Islet precursor cell (in vitro differentiated cells): ENCODE results near the gene PHAF1.

Experiments used
- DNase-seq: peaks from one replicate; pipeline ENCODE4 v3.0.0-alpha.2; 2018

Gene PHAF1

DNA sequence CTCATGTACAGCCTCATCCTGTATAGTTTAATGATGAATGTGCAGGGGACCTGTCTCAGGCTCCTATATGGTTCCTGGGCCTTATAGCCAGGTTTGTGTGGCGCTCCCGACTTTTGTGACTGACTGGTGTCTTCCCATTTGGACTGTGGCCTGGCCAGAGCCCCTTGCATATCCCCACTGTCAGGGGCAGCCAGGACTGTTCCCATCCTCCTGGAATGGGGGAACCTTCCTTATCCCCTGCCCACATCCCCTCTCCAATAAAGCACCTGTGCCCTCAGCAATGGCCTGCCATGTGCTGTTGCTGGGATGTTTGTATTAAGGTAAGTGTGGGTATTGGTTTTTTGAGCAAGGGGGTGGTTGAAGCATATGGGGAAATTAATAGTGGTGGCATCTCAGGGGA lies 38.5 kb downstream of the PHAF1 start:
- no peak for DNase-seq

GRCh38 chr16:67148656-67149275 lies 39.0 kb downstream of the PHAF1 start:
- no peak for DNase-seq

- DNase-seq: peak; percentile 49
Measured at GRCh38 chr16:67149276-67150046, 39.7 kb downstream of the PHAF1 start.

GRCh38 chr16:67150047-67150832 lies 40.5 kb downstream of the PHAF1 start:
- peak; percentile 81 for DNase-seq

GRCh38 chr16:67150833-67151396 lies 41.2 kb downstream of the PHAF1 start, which contains the start of gene B3GNT9:
Gene B3GNT9 (minus strand): TSS chr16:67150998. CDS start chr16:67150485, 513 bp downstream.
- peak; percentile 84 for DNase-seq

- DNase-seq: no peak
Measured at GRCh38 chr16:67151431-67152097, 41.8 kb downstream of the PHAF1 start.

DNA sequence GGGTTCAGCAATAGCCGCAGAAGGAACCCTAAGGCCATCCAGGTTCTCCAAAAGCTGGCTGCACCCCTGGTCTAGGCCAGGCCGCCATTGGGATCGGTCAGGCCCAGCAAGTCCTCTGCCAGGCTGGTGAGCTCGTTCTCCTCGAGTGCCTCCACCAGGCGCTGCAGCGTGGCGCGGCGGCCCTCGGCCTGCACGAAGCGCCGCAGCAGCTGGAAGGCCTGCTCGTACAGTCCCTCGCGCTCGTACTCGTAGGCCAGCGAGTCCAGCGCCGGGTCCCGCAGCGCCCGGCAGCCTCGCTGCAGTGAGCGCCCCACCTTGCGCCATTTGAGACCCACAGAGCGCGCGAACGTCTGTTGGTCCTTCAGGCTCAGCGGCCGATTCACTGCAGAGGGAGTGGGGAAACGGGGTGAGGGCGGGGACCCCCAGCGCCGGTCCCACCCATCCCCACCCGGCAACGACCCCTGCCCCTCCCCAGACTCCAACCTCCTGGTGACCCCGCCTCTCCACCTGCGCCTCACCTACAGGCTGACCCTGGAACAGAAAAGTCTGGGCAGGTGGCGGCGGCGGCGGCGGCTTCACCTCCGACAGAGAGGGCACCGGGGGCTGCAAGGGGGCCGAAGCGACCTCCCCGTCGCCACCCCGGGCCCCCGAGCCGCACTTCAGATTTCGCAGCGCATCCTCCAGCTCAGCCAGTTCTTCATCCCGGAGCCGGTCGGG lies 45.0 kb downstream of the PHAF1 start:
- peak; percentile 53 for DNase-seq

DNA sequence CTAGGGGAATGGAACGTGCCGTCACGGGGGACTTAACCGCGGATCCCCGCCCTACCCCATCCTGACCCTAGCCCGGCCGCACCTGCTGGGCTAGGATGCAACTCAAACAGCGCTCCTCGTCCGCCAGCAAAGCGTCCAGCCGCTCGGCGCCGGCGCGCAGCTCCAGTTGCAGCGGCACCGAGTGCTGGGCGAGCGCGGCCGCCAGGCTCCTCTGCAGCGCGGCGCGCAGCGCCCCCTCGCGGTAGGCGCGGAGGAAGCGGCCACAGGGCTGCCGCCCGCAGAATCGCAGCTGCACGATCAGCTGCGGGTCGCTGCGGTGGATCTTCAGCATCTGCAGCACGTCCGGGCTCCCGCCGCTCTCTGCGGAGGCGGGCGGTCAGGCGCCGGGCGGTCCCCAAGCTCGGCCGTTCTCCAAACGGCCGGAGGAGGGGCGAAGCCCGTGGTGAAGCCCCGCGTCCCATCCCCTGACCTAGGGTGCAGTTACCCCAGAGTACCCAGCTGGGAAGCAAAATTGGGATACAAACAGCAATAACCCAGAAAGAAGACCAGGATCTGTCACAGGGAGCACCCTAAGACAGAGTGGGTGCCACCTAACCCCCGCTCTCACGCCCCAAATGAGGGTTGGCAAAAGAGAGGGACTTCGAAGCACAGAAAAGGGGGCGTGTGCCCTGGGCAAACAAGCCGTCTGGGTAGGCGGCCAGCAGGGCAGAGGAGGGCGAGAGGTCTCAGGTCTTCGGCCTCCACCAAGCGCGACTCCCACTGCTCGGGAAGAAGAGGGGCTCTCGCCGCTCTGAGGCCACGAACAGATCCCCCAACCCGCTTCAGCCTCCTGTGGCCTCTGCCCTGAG lies 45.8 kb downstream of the PHAF1 start:
- peak; percentile 89 for DNase-seq

DNA sequence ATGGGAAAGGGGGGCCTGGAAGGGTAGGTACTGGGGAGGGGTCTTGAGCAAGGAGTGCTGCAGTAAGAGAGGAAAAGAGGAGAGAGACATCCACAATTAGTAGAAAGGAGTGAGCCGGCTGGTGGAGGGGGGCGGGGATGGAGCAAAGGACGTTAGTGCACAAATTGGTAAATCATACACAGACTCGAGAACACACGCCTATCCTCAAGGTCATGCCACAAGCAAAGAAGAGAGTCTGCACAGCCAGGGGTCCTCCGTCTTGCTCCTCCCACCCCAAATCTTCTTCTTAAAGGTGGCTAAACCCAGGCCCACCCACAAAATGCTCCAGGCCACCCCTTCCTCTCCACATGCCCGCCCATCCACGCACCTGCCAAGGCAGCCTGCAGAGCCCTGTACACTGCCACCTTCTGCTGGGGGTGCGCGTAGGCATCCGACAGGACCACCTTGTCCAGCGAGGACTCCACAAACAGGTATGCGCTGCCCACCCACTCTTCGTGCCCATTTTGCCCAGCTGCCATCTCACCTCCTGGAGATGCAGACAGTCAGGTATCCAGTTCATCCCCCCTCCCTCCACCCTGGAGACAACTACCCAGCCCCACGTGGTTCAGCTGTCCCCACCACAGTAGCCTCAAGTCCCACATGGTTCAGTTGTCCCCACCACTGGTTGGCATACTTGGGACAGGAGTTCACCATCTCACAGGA lies 46.6 kb downstream of the PHAF1 start:
- DNase-seq: peak; percentile 51

DNA sequence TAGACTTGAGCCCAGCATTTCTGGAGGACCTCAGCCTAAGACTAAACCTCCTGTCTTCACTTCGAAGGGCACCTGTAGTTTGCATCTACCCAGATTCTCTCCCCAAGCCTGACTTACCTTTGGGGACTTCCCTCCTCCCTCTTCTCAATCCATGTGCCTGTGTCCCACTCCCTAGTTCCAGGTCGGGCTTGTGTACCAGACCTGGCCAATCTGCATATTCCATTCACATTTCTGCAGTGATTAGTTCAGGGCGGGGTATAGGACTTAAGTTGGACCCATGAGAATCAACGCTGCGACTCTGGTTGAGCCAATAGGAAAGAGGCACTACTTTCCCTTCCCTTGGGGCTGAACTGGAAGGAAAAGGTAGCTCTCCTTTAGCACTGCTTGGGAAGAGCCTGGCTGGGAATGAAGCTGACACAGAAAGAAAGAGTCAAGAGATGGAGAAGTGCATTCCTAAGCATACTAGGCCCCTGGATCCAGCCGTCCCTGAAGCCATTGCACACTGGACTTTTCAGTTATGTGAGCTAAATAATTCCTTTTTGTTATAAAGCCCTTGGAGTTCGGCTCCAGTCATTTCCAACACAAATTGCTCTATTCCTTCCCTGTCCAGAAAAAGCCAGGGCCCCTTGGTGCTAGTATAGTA lies 47.5 kb downstream of the PHAF1 start:
- DNase-seq: no peak

DNA sequence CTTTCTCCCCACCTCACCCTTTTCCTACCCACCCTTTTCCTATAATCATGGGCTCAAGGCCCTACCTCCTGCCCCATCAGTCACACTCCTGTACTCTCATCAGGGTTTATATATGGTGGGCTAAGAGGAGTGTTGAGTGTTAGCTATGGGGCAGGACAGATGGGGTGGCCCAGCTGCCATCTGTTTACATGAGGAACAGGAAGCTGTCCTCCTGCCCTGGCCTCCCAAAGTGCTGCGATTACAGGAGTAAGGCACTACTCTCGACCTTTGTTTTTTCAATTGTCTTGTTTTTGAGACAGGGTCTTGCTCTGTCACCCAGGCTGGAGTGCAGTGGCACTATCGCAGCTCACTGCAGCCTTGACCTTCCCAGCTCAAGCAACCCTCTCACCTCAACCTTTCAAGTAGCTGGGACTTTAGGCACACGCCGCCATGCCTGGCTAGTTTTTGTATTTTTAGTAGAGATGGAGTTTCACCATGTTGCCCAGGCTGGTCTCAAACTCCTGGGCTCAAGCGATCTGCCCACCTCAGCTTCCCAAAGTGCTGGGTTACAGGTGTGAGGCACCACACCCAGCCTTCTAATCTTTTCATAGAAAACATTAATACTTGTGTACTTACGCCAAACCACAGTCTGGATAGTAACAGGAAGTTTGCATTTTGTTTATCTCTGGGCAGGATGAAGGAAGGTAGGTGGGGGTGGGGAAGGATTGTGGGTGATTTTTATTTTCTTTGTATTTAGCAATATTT lies 48.3 kb downstream of the PHAF1 start:
- no peak for DNase-seq

- DNase-seq: peak; percentile 78
Measured at GRCh38 chr16:67158637-67159600, 49.2 kb downstream of the PHAF1 start.

DNA sequence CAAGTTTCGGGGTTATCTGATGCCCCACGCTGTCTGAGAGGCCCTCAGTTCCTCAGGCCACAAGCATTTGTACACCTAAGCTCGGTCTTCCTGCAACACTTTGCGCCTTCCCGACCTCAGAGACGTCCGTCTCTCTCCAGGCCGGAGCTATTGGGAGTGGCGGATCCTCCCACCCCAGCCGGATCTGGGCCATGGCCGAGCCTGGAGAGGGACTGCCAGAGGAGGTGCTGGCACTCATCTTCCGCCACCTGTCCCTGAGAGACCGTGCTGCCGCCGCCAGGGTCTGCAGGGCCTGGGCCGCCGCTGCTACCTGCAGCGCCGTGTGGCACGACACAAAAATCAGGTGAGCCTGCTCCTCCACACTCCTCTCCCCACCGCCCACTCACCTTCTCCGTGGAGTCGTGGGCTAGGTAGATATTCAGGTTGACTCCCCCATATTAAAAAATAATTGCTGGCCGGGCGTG lies 51.9 kb downstream of the PHAF1 start:
- peak; percentile 50 for DNase-seq

GRCh38 chr16:67162506-67163163 lies 52.9 kb downstream of the PHAF1 start:
- no peak for DNase-seq

DNA sequence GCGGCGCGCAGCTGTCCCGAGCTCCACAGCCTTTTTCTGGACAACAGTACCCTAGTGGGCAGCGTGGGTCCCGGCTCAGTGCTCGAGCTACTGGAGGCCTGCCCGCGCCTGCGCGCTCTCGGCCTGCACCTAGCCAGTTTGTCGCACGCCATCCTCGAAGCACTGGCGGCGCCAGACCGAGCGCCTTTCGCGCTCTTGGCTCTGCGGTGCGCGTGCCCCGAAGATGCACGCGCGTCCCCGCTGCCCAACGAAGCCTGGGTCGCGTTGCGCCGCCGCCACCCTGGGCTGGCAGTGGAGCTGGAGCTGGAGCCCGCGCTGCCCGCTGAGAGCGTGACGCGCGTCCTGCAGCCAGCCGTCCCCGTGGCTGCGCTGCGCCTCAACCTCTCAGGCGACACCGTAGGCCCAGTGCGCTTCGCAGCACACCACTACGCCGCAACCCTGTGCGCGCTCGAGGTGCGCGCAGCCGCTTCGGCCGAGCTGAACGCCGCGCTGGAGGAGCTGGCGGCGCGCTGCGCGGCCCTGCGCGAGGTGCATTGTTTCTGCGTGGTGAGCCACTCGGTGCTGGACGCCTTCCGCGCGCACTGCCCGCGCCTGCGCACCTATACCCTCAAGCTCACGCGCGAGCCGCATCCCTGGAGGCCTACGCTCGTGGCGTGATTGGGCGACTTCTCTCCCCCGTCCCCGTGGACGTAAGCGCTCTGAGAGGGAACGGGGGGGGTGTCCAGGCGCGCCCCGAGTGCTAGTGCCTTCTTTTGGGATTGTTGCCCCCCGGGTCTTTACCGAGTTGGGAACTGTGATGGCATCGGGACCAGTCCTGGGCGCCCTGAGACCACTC lies 53.6 kb downstream of the PHAF1 start:
- DNase-seq: no peak

DNA sequence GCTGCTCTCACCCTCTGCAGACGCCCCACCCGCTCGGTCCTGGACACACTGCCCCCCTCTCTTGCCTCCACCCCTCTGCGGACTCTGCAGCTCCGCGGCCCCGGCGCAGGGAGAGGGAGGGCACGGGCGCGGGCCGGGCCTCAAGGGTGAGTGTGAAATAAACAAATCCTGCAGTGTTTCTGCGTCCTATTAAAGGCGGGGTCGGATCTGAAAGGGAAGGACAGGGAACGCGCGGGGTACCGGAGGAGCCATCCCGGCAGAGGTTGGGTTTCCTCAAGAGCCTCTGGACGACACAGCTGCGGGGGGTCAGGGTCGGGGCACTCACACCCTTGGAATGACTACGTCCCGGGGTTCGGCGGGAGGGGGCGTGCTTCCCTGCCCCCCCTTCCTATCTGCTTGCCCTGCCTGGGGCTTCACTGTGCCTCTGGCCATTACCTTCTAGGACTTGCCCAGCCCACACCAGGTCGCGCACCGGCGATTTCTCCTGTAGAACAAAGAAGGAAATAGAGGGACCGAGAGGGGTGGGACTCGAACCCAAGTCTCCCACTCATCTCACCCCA lies 54.3 kb downstream of the PHAF1 start:
- DNase-seq: no peak
